Measurements from ENCODE around the gene SLC39A5. TPM values are rescaled to one million over a fixed set of nuclear protein-coding genes. Genes with fewer than 3 reads are reported as not detected.
"Not testable (repeated sequence)": the region's sequence is repeated elsewhere in the genome, so short reads cannot be mapped to it uniquely, and the experiment has no call there.

SLC39A5 gene
- polyA plus RNA-seq, 3 donors: 0.21 to 0.25 TPM; not detected in 1

GRCh38 chr12:56282579-56282978, 52.7 kb downstream of the SLC39A5 start:
- intact Hi-C loops (cut with micrococcal nuclease): no loop called here
- H3K9me3 ChIP-seq (replicated peaks in 1 of 2; ENCODE audit: control insufficient read depth in 1 of 2, insufficient read depth in 1 of 2, low read length in 2 of 2): no peaks in the 10 kb centered on the region

DNA sequence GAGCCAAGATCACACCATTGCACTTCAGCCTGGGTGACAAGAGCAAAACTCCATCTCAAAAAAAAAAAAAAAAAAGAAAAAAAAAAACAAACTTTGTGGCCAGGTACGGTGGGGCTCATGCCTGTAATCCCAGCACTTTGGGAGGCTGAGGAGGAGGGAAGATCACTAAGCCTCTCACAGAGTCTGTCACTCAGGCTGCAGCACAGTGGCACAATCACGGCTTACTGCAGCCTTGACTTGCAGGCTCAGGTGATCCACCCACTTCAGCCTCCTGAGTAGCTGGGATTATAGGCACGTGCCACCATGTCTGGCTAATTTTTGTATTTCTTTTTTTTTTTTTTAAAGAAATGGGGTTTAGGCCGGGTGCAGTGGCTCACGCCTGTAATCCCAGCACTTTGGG, 54.4 kb downstream of the SLC39A5 start:
- H3K27ac Mint-ChIP-seq; H3K4me2 ChIP-seq (replicated peaks; ENCODE audit: extremely low read depth, low read length, poor library complexity, severe bottlenecking); H3K27ac ChIP-seq (ENCODE audit: low read depth in 1 of 2, low read length in 2 of 2); H3K27me3 Mint-ChIP-seq (ENCODE audit: low read depth in 3 of 3); H3K9me3 ChIP-seq (replicated peaks in 1 of 2; ENCODE audit: control insufficient read depth in 1 of 2, insufficient read depth in 1 of 2, low read length in 2 of 2); H3K27me3 ChIP-seq (ENCODE audit: control insufficient read depth in 2 of 2, insufficient read depth in 2 of 2, low read length in 2 of 2); H2AFZ ChIP-seq (ENCODE audit: insufficient read depth, low read depth, low read length, poor library complexity, severe bottlenecking); H3K4me3 ChIP-seq (replicated peaks in 1 of 3; ENCODE audit: low read depth in 2 of 3, low read length in 3 of 3); H3K9ac ChIP-seq (ENCODE audit: insufficient read depth, low read length, poor library complexity, severe bottlenecking); intact Hi-C loops (cut with micrococcal nuclease); DNase-seq; H3K4me1 Mint-ChIP-seq; H3K9me3 Mint-ChIP-seq; H3K4me1 ChIP-seq (ENCODE audit: control insufficient read depth in 1 of 2, insufficient read depth in 2 of 2, low read length in 2 of 2); H3K4me3 Mint-ChIP-seq: not testable (repeated sequence)
- WGBS (ENCODE audit: insufficient coverage): 100% methylated on average over 1 of the region's 5 CpGs
- Histone ChIP-seq H3K36me3 (replicated peaks in 1 of 2; ENCODE audit: control insufficient read depth in 1 of 2, insufficient read depth in 2 of 2, low read length in 2 of 2) (peaks cover 62 to 91% of the 10 kb centered on the region in 2 donors), H4K20me1 (ENCODE audit: insufficient read depth, low read length) (peaks cover 26% of the 10 kb centered on the region), H3K79me2 (ENCODE audit: insufficient read depth, low read length) (peaks cover 18% of the 10 kb centered on the region)
- peaks cover 53 to 82% of the 10 kb centered on the region in 2 donors for H3K36me3 Mint-ChIP-seq

More at GRCh38 chr12:56282579-56282978, 52.7 kb downstream of the SLC39A5 start:
- peaks cover 67 to 92% of the 10 kb centered on the region in 2 donors for H3K36me3 Mint-ChIP-seq
- Histone ChIP-seq H3K79me2 (ENCODE audit: insufficient read depth, low read length) (peaks cover 1% of the 10 kb centered on the region), H3K4me2 (replicated peaks; ENCODE audit: extremely low read depth, low read length, poor library complexity, severe bottlenecking) (no peak overlapping the region), H3K4me1 (ENCODE audit: control insufficient read depth in 1 of 2, insufficient read depth in 2 of 2, low read length in 2 of 2) (no peaks in the 10 kb centered on the region), H3K9ac (ENCODE audit: insufficient read depth, low read length, poor library complexity, severe bottlenecking) (no peak overlapping the region), H3K27ac (ENCODE audit: low read depth in 1 of 2, low read length in 2 of 2) (no peak overlapping the region), H3K27me3 (ENCODE audit: control insufficient read depth in 2 of 2, insufficient read depth in 2 of 2, low read length in 2 of 2) (no peaks in the 10 kb centered on the region), H2AFZ (ENCODE audit: insufficient read depth, low read depth, low read length, poor library complexity, severe bottlenecking) (no peak overlapping the region), H3K36me3 (replicated peaks in 1 of 2; ENCODE audit: control insufficient read depth in 1 of 2, insufficient read depth in 2 of 2, low read length in 2 of 2) (peaks cover 74 to 95% of the 10 kb centered on the region in 2 donors), H3K4me3 (replicated peaks in 1 of 3; ENCODE audit: low read depth in 2 of 3, low read length in 3 of 3) (no peak overlapping the region), H4K20me1 (ENCODE audit: insufficient read depth, low read length) (peaks cover 10% of the 10 kb centered on the region)
- no peaks in the 10 kb centered on the region for H3K27me3 Mint-ChIP-seq (ENCODE audit: low read depth in 3 of 3)
- no peaks in the 10 kb centered on the region for H3K9me3 Mint-ChIP-seq
- no peak for DNase-seq
- peaks cover 2% of the 10 kb centered on the region for H3K4me1 Mint-ChIP-seq
- no CpG with 5 or more reads among the region's 2 CpGs for WGBS (ENCODE audit: insufficient coverage)
- H3K4me3 Mint-ChIP-seq: no peak overlapping the region
- TF ChIP-seq, protein P1, sequence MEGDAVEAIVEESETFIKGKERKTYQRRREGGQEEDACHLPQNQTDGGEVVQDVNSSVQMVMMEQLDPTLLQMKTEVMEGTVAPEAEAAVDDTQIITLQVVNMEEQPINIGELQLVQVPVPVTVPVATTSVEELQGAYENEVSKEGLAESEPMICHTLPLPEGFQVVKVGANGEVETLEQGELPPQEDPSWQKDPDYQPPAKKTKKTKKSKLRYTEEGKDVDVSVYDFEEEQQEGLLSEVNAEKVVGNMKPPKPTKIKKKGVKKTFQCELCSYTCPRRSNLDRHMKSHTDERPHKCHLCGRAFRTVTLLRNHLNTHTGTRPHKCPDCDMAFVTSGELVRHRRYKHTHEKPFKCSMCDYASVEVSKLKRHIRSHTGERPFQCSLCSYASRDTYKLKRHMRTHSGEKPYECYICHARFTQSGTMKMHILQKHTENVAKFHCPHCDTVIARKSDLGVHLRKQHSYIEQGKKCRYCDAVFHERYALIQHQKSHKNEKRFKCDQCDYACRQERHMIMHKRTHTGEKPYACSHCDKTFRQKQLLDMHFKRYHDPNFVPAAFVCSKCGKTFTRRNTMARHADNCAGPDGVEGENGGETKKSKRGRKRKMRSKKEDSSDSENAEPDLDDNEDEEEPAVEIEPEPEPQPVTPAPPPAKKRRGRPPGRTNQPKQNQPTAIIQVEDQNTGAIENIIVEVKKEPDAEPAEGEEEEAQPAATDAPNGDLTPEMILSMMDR (IDR thresholded peaks at IDR 0.05): no peak
- no peak overlapping the region for H3K27ac Mint-ChIP-seq

Data from CD14-positive monocyte (primary cell).